Neural progenitor cell (in vitro differentiated cells): ENCODE data around the gene CPT1A.

Source experiments
- CTCF ChIP-seq: fragments of 200-600 bp; sonication (generic); IDR thresholded peaks from 2 replicates; pipeline ENCODE4 v1.5.1; 2017; ENCODE audit warnings: antibody characterized with exemption, mild to moderate bottlenecking
- EZH2phosphoT487 ChIP-seq: fragments of 200-600 bp; sonication (generic); IDR thresholded peaks from 2 replicates; pipeline ENCODE4 v1.6.1; 2017; ENCODE audit warnings: antibody characterized with exemption

GRCh38 chr11:68839911-68840641 lies 1.6 kb downstream of the CPT1A start:
- no peak for TF ChIP-seq CTCF
- TF ChIP-seq EZH2phosphoT487: peak; percentile 4
